Measurements from ENCODE around the gene MED9. TPM values are rescaled to one million over a fixed set of nuclear protein-coding genes. Genes with fewer than 3 reads are reported as not detected.

MED9 gene
- polyA plus RNA-seq, 1 donor from 2014 or later = 25.1 TPM

- H3K27ac ChIP-seq (ENCODE audit: low read length) = no peak overlapping the region
- TF ChIP-seq MXI1 (conservative IDR thresholded peaks at IDR 0.05; ENCODE audit: poor library complexity, severe bottlenecking) (no peak), TAF1 (IDR thresholded peaks at IDR 0.05; ENCODE audit: low read depth) (no peak), RAD21 (conservative IDR thresholded peaks at IDR 0.05) (no peak), REST (IDR thresholded peaks at IDR 0.05; ENCODE audit: borderline replicate concordance) (no peak), POLR2AphosphoS5 (IDR thresholded peaks at IDR 0.05) (no peak), EZH2 (IDR thresholded peaks at IDR 0.05; ENCODE audit: borderline replicate concordance, insufficient read depth, low read length, poor library complexity, severe bottlenecking) (no peak), EP300 (conservative IDR thresholded peaks at IDR 0.05; ENCODE audit: poor library complexity, severe bottlenecking) (no peak), SMC3 (conservative IDR thresholded peaks at IDR 0.05; ENCODE audit: poor library complexity) (no peak)
- TF ChIP-seq, protein P1, sequence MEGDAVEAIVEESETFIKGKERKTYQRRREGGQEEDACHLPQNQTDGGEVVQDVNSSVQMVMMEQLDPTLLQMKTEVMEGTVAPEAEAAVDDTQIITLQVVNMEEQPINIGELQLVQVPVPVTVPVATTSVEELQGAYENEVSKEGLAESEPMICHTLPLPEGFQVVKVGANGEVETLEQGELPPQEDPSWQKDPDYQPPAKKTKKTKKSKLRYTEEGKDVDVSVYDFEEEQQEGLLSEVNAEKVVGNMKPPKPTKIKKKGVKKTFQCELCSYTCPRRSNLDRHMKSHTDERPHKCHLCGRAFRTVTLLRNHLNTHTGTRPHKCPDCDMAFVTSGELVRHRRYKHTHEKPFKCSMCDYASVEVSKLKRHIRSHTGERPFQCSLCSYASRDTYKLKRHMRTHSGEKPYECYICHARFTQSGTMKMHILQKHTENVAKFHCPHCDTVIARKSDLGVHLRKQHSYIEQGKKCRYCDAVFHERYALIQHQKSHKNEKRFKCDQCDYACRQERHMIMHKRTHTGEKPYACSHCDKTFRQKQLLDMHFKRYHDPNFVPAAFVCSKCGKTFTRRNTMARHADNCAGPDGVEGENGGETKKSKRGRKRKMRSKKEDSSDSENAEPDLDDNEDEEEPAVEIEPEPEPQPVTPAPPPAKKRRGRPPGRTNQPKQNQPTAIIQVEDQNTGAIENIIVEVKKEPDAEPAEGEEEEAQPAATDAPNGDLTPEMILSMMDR (IDR thresholded peaks at IDR 0.05; ENCODE audit: poor library complexity, severe bottlenecking) = no peak
- H3K9me3 ChIP-seq (ENCODE audit: low read length) = no peaks in the 10 kb centered on the region
- no peak overlapping the region for H3K4me2 ChIP-seq (ENCODE audit: low read length)
- H3K27me3 ChIP-seq (ENCODE audit: insufficient read depth, low read depth, low read length) = no peaks in the 10 kb centered on the region
- H3K36me3 ChIP-seq (ENCODE audit: insufficient read depth, low read length) = no peaks in the 10 kb centered on the region
- H3K79me2 ChIP-seq (replicated peaks; ENCODE audit: insufficient read depth, low read length) = no peaks in the 10 kb centered on the region
- H4K20me1 ChIP-seq (ENCODE audit: insufficient read depth) = no peaks in the 10 kb centered on the region
- H3K9me2 ChIP-seq (ENCODE audit: insufficient read depth, low read length) = no peaks in the 10 kb centered on the region
- no peak overlapping the region for H3K4me3 ChIP-seq (ENCODE audit: low read length)
- no peak overlapping the region for H3K9ac ChIP-seq (ENCODE audit: low read length)
- H2AFZ ChIP-seq (ENCODE audit: low read depth, low read length) = no peak overlapping the region
- no peaks in the 10 kb centered on the region for H3F3A ChIP-seq (ENCODE audit: insufficient read depth, low read length, poor library complexity, severe bottlenecking)
Measured at GRCh38 chr17:17523731-17524490, 47.1 kb downstream of the MED9 start.

GRCh38 chr17:17525311-17525710 lies 48.5 kb downstream of the MED9 start:
- Histone ChIP-seq H3F3A (ENCODE audit: insufficient read depth, low read length, poor library complexity, severe bottlenecking) (no peaks in the 10 kb centered on the region), H3K27ac (ENCODE audit: low read length) (no peak overlapping the region), H3K9me2 (ENCODE audit: insufficient read depth, low read length) (no peaks in the 10 kb centered on the region), H3K79me2 (replicated peaks; ENCODE audit: insufficient read depth, low read length) (no peaks in the 10 kb centered on the region), H4K20me1 (ENCODE audit: insufficient read depth) (no peaks in the 10 kb centered on the region), H3K27me3 (ENCODE audit: insufficient read depth, low read depth, low read length) (no peaks in the 10 kb centered on the region), H3K4me3 (ENCODE audit: low read length) (no peak overlapping the region), H3K9ac (ENCODE audit: low read length) (no peak overlapping the region), H3K36me3 (ENCODE audit: insufficient read depth, low read length) (no peaks in the 10 kb centered on the region), H2AFZ (ENCODE audit: low read depth, low read length) (no peak overlapping the region), H3K9me3 (ENCODE audit: low read length) (no peaks in the 10 kb centered on the region), H3K4me2 (ENCODE audit: low read length) (no peak overlapping the region)
- no peak for TF ChIP-seq REST (IDR thresholded peaks at IDR 0.05; ENCODE audit: borderline replicate concordance)
- no peak for TF ChIP-seq RAD21 (conservative IDR thresholded peaks at IDR 0.05)
- no peak for TF ChIP-seq TAF1 (IDR thresholded peaks at IDR 0.05; ENCODE audit: low read depth)
- no peak for TF ChIP-seq EP300 (conservative IDR thresholded peaks at IDR 0.05; ENCODE audit: poor library complexity, severe bottlenecking)
- TF ChIP-seq POLR2AphosphoS5 (IDR thresholded peaks at IDR 0.05) = no peak

Measured in neural cell (in vitro differentiated cells).